SK-N-SH (cell line): ENCODE data around the gene CORO1A. TPM values are rescaled to one million over a fixed set of nuclear protein-coding genes. Genes with fewer than 3 reads are reported as not detected.

ENCODE experiments used
- CTCF ChIA-PET: fragments of 300-600, 350-600 bp; formaldehyde crosslinking; extraction: SDS; loops from one replicate; lab custom pipeline; 2021; lab: Yijun Ruan, JAX
- POLR2A ChIA-PET: fragments of 350-600 bp; sonication (Branson Sonifier 250); formaldehyde crosslinking; extraction: SDS; loops from one replicate; lab custom pipeline; 2020; ENCODE audit warnings: antibody characterized with exemption, inconsistent platforms; lab: Yijun Ruan, JAX
- DNase-seq: peaks from one replicate; pipeline ENCODE4 v3.0.0; 2012
- H2AFZ ChIP-seq: fragments of 200-600 bp; sonication (generic); 2 replicates; pipeline ENCODE4 v1.8.1; 2016; ENCODE audit warnings: antibody characterized with exemption, mild to moderate bottlenecking, low read depth
- H3F3A ChIP-seq: fragments of 200-600 bp; sonication (generic); replicated peaks from 2 replicates; pipeline ENCODE3; 2016; ENCODE audit warnings: antibody characterized with exemption, mild to moderate bottlenecking; ENCODE audit not compliant: insufficient read depth
- H3K27ac ChIP-seq, 2 experiments: fragments of 200-500 bp in 1 of 2; fragments of 200-600 bp in 1 of 2; sonication (Bioruptor generic) in 1 of 2; sonication (generic), shearing (Covaris generic) in 1 of 2; 2 replicates each; pipeline versions ENCODE4 v1.5.1 to v1.6.1; 2014 to 2016; ENCODE audit warnings: low read depth in 2 of 2, inconsistent platforms in 1 of 2, low read length in 1 of 2, mild to moderate bottlenecking in 1 of 2, mixed read lengths in 1 of 2
- H3K27me3 ChIP-seq: fragments of 200-600 bp; sonication (generic), shearing (Covaris generic); 2 replicates; pipeline ENCODE4 v1.6.1; 2016; ENCODE audit warnings: mixed run types; ENCODE audit not compliant: insufficient read depth
- H3K36me3 ChIP-seq, 2 experiments: fragments of 200-500 bp in 1 of 2; fragments of 200-600 bp in 1 of 2; sonication (Bioruptor generic) in 1 of 2; sonication (generic) in 1 of 2; replicated peaks in 1 of 2; 2 replicates each; pipeline versions ENCODE3 to v1.5.1; 2014 to 2016; ENCODE audit warnings: low read length in 1 of 2, mild to moderate bottlenecking in 1 of 2; ENCODE audit not compliant: insufficient read depth in 2 of 2, control insufficient read depth in 1 of 2
- H3K4me1 ChIP-seq, 2 experiments: fragments of 200-500 bp in 1 of 2; fragments of 200-600 bp in 1 of 2; sonication (Bioruptor generic) in 1 of 2; sonication (generic), shearing (Covaris generic) in 1 of 2; 2 replicates each; pipeline versions ENCODE4 v1.5.1 to v1.6.1; 2014 to 2016; ENCODE audit warnings: low read depth in 1 of 2, low read length in 1 of 2, mixed run types in 1 of 2; ENCODE audit not compliant: insufficient read depth in 2 of 2, control insufficient read depth in 1 of 2
- H3K4me2 ChIP-seq: fragments of 200-600 bp; sonication (generic), shearing (Covaris generic); 2 replicates; pipeline ENCODE4 v1.6.1; 2017; ENCODE audit warnings: mixed run types
- H3K4me3 ChIP-seq, 2 experiments: fragments of 200-500 bp in 1 of 2; fragments of 200-600 bp in 1 of 2; sonication (Bioruptor generic) in 1 of 2; sonication (generic), shearing (Covaris generic) in 1 of 2; 2 replicates each; pipeline versions ENCODE4 v1.5.1 to v1.8.1; 2014 to 2016; ENCODE audit warnings: low read depth in 2 of 2, inconsistent platforms in 1 of 2, low read length in 1 of 2, mild to moderate bottlenecking in 1 of 2, mixed read lengths in 1 of 2, moderate library complexity in 1 of 2
- H3K79me2 ChIP-seq: fragments of 200-600 bp; sonication (generic); 2 replicates; pipeline ENCODE4 v1.8.1; 2017; ENCODE audit warnings: mild to moderate bottlenecking; ENCODE audit not compliant: insufficient read depth
- H3K9ac ChIP-seq: fragments of 200-600 bp; sonication (generic); 2 replicates; pipeline ENCODE4 v1.6.1; 2017; ENCODE audit warnings: mixed run types
- H3K9me2 ChIP-seq: fragments of 200-600 bp; sonication (generic); 2 replicates; pipeline ENCODE4 v1.6.1; 2017; ENCODE audit warnings: mixed run types
- H3K9me3 ChIP-seq: fragments of 200-600 bp; sonication (generic); 2 replicates; pipeline ENCODE4 v1.6.1; 2017; ENCODE audit warnings: mixed run types, mild to moderate bottlenecking, moderate library complexity
- H4K20me1 ChIP-seq: fragments of 200-600 bp; sonication (generic); 2 replicates; pipeline ENCODE4 v1.6.1; 2017; ENCODE audit warnings: mild to moderate bottlenecking, mixed run types; ENCODE audit not compliant: insufficient read depth
- ELF1 ChIP-seq: IDR thresholded peaks from 2 replicates; pipeline ENCODE4 v1.4.0; 2012
- EZH2phosphoT487 ChIP-seq: fragments of 200-600 bp; sonication (generic); IDR thresholded peaks from 2 replicates; pipeline ENCODE4 v1.6.1; 2017; ENCODE audit warnings: low read depth, mixed run types, mild to moderate bottlenecking, antibody characterized with exemption, moderate library complexity, borderline replicate concordance
- FOSL2 ChIP-seq: IDR thresholded peaks from 2 replicates; pipeline ENCODE4 v1.4.0; 2012; ENCODE audit warnings: low read depth, mild to moderate bottlenecking, moderate library complexity, borderline replicate concordance
- FOXM1 ChIP-seq: IDR thresholded peaks from 2 replicates; pipeline ENCODE4 v1.4.0; 2012; ENCODE audit warnings: low read depth, mild to moderate bottlenecking
- GABPA ChIP-seq: IDR thresholded peaks from 2 replicates; pipeline ENCODE4 v1.4.0; 2012; ENCODE audit warnings: low read depth, mild to moderate bottlenecking
- GATA2 ChIP-seq: sonication (generic); formaldehyde crosslinking; IDR thresholded peaks from 2 replicates; pipeline ENCODE4 v1.5.0; 2020; ENCODE audit warnings: mild to moderate bottlenecking, missing genetic modification reagents
- MEF2A ChIP-seq: IDR thresholded peaks from 2 replicates; pipeline ENCODE4 v1.4.0; 2012; ENCODE audit warnings: low read depth, borderline replicate concordance
- NFIC ChIP-seq: IDR thresholded peaks from 2 replicates; pipeline ENCODE4 v1.4.0; 2012; ENCODE audit warnings: borderline replicate concordance
- NRF1 ChIP-seq: IDR thresholded peaks from 2 replicates; pipeline ENCODE4 v1.6.1; 2012; ENCODE audit warnings: low read depth, mild to moderate bottlenecking, low read length
- RAD21 ChIP-seq: IDR thresholded peaks from 2 replicates; pipeline ENCODE4 v1.6.1; 2012; ENCODE audit warnings: mild to moderate bottlenecking, low read length
- RCOR1 ChIP-seq: fragments of 150-350 bp; IDR thresholded peaks from 2 replicates; pipeline ENCODE4 v1.6.1; 2017; ENCODE audit warnings: antibody characterized with exemption, low read length
- RFX5 ChIP-seq: IDR thresholded peaks from 2 replicates; pipeline ENCODE4 v1.6.1; 2012; ENCODE audit warnings: mild to moderate bottlenecking, improper control_type of control experiment, low read length
- SIN3A ChIP-seq: IDR thresholded peaks from 2 replicates; pipeline ENCODE4 v1.6.1; 2012; ENCODE audit warnings: low read depth, mild to moderate bottlenecking, low read length, moderate library complexity, borderline replicate concordance
- TCF12 ChIP-seq: IDR thresholded peaks from 2 replicates; pipeline ENCODE4 v1.4.0; 2012
- TEAD4 ChIP-seq: IDR thresholded peaks from 2 replicates; pipeline ENCODE4 v1.4.0; 2012; ENCODE audit warnings: mild to moderate bottlenecking, borderline replicate concordance; ENCODE audit not compliant: insufficient read depth
- YY1 ChIP-seq: IDR thresholded peaks from 2 replicates; pipeline ENCODE4 v1.4.0; 2012; ENCODE audit warnings: low read depth, mild to moderate bottlenecking
- WGBS: methylation state at CpG from one replicate; pipeline ENCODE4 v1.1.6; 2017; ENCODE audit warnings: low lambda C conversion rate; 5-methylcytosine and 5-hydroxymethylcytosine counted together
- polyA plus RNA-seq, 3 experiments: library from polyadenylated mRNA; depleted of rRNA; stranded (reverse); fragments of >200 nt; gene quantifications; 2 replicates each; pipeline ENCODE4 v1.2.3, GENCODE V29; 2012
- TF ChIP-seq, protein P1 (sequence below): IDR thresholded peaks from 2 replicates; pipeline ENCODE4; 2012
- TF ChIP-seq, protein P2 (sequence below): fragments of 200-600 bp; sonication (generic); IDR thresholded peaks from 2 replicates; pipeline ENCODE4 v1.6.1; 2017; ENCODE audit warnings: antibody characterized with exemption, mild to moderate bottlenecking, moderate library complexity
- TF ChIP-seq, protein P3 (sequence below): IDR thresholded peaks from 2 replicates; pipeline ENCODE4 v1.6.1; 2012; ENCODE audit warnings: mild to moderate bottlenecking, low read depth, low read length, moderate library complexity

Gene CORO1A
- polyA plus RNA-seq, 1 of the 3 experiments (the other 2 are of a cell fraction), result 13.5 TPM

DNA sequence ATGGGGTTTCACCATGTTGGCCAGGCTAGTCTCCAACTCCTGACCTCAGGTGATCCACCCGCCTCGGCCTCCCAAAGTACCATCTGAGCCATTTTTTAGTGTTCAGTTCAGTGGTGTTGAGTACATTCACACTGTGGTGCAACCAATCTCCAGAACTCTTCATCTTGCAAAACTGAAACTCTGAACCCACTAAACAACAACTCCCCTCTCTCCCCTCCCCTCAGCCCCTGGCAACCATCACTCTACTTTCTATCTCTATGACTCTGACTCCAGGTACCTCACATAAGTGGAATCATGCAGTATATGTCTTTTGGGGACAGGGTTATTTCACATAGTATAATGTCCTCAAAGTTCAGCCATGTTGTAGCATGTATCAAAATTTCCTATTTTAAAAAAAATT, 41.7 kb upstream of the CORO1A start:
- H2AFZ ChIP-seq, result no peak overlapping the region
- H3K36me3 ChIP-seq, result no peaks in the 10 kb centered on the region
- H3K4me2 ChIP-seq, result no peak overlapping the region
- no peak overlapping the region for H3K4me3 ChIP-seq
- H3K9me3 ChIP-seq, result no peaks in the 10 kb centered on the region
- H3K79me2 ChIP-seq, result no peaks in the 10 kb centered on the region
- peaks cover 0 to 3% of the 10 kb centered on the region in 2 experiments; a peak in 1 of 4 replicates for H3K4me1 ChIP-seq
- H3K27me3 ChIP-seq, result no peaks in the 10 kb centered on the region
- H3K9ac ChIP-seq, result no peak overlapping the region
- H3F3A ChIP-seq, result no peaks in the 10 kb centered on the region
- H4K20me1 ChIP-seq, result no peaks in the 10 kb centered on the region
- no peak overlapping the region for H3K27ac ChIP-seq
- no peak for DNase-seq
- ChIA-PET CTCF (interaction anchor here (1.2 kb wide), 1 partner anchor 23 kb away, joined by 3 read pairs; no protein-coding TSS in a partner anchor), POLR2A (no interaction called here)
- WGBS, result 91% methylated on average over 2 of the region's 2 CpGs
- TF ChIP-seq, protein P1, sequence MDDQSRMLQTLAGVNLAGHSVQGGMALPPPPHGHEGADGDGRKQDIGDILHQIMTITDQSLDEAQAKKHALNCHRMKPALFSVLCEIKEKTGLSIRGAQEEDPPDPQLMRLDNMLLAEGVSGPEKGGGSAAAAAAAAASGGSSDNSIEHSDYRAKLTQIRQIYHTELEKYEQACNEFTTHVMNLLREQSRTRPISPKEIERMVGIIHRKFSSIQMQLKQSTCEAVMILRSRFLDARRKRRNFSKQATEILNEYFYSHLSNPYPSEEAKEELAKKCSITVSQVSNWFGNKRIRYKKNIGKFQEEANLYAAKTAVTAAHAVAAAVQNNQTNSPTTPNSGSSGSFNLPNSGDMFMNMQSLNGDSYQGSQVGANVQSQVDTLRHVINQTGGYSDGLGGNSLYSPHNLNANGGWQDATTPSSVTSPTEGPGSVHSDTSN, result no peak
- no peak for TF ChIP-seq ELF1
- TF ChIP-seq TCF12, result no peak
- TF ChIP-seq EZH2phosphoT487, result no peak
- TF ChIP-seq NRF1, result no peak
- no peak for TF ChIP-seq RAD21
- TF ChIP-seq GATA2 (CRISPR knock-in tag), result no peak
- TF ChIP-seq GABPA, result no peak
- no peak for TF ChIP-seq YY1
- TF ChIP-seq, protein P2, sequence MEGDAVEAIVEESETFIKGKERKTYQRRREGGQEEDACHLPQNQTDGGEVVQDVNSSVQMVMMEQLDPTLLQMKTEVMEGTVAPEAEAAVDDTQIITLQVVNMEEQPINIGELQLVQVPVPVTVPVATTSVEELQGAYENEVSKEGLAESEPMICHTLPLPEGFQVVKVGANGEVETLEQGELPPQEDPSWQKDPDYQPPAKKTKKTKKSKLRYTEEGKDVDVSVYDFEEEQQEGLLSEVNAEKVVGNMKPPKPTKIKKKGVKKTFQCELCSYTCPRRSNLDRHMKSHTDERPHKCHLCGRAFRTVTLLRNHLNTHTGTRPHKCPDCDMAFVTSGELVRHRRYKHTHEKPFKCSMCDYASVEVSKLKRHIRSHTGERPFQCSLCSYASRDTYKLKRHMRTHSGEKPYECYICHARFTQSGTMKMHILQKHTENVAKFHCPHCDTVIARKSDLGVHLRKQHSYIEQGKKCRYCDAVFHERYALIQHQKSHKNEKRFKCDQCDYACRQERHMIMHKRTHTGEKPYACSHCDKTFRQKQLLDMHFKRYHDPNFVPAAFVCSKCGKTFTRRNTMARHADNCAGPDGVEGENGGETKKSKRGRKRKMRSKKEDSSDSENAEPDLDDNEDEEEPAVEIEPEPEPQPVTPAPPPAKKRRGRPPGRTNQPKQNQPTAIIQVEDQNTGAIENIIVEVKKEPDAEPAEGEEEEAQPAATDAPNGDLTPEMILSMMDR, result no peak
- no peak for TF ChIP-seq RCOR1
- no peak for TF ChIP-seq FOXM1
- TF ChIP-seq RFX5, result no peak
- no peak for TF ChIP-seq MEF2A
- no peak for TF ChIP-seq FOSL2
- TF ChIP-seq TEAD4, result no peak
- no peak for TF ChIP-seq NFIC
- TF ChIP-seq, protein P3, sequence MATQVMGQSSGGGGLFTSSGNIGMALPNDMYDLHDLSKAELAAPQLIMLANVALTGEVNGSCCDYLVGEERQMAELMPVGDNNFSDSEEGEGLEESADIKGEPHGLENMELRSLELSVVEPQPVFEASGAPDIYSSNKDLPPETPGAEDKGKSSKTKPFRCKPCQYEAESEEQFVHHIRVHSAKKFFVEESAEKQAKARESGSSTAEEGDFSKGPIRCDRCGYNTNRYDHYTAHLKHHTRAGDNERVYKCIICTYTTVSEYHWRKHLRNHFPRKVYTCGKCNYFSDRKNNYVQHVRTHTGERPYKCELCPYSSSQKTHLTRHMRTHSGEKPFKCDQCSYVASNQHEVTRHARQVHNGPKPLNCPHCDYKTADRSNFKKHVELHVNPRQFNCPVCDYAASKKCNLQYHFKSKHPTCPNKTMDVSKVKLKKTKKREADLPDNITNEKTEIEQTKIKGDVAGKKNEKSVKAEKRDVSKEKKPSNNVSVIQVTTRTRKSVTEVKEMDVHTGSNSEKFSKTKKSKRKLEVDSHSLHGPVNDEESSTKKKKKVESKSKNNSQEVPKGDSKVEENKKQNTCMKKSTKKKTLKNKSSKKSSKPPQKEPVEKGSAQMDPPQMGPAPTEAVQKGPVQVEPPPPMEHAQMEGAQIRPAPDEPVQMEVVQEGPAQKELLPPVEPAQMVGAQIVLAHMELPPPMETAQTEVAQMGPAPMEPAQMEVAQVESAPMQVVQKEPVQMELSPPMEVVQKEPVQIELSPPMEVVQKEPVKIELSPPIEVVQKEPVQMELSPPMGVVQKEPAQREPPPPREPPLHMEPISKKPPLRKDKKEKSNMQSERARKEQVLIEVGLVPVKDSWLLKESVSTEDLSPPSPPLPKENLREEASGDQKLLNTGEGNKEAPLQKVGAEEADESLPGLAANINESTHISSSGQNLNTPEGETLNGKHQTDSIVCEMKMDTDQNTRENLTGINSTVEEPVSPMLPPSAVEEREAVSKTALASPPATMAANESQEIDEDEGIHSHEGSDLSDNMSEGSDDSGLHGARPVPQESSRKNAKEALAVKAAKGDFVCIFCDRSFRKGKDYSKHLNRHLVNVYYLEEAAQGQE, result no peak
- no peak for TF ChIP-seq SIN3A
- H3K9me2 ChIP-seq, result no peaks in the 10 kb centered on the region
